A549 (cell line): Measurements from ENCODE around the gene BBX. TPM values are rescaled to one million over a fixed set of nuclear protein-coding genes. Genes with fewer than 3 reads are reported as not detected.

Experiments used
- ATAC-seq, 2 experiments: fragments of 200-7000 bp in 1 of 2; fragments of >200 bp in 1 of 2; cut with Nextera tagmentation in 1 of 2; cut with Tn5 transposase in 1 of 2; 3 replicates each; pipeline versions ENCODE4 v1.8.0 to v1.9.1; 2018 to 2020; ENCODE audit warnings: mild to moderate bottlenecking in 1 of 2, moderate library complexity in 1 of 2
- CTCF ChIA-PET: fragments of 300-600 bp; sonication (Branson Sonifier 250); formaldehyde crosslinking; extraction: SDS; loops from one replicate; lab custom pipeline; 2021; ENCODE audit warnings: antibody characterized with exemption, inconsistent platforms; lab: Yijun Ruan, JAX
- POLR2A ChIA-PET: fragments of 350-600 bp; formaldehyde crosslinking; extraction: SDS; loops from one replicate; lab custom pipeline; 2021; ENCODE audit warnings: antibody characterized with exemption, inconsistent platforms; lab: Yijun Ruan, JAX
- DNase-seq, 2 experiments: peaks; one replicate each; pipeline versions ENCODE4 v3.0.0 to v3.0.0-alpha.2; 2011 to 2016; ENCODE audit warnings: low read depth in 1 of 2, low spot score in 1 of 2
- FAIRE-seq: peaks from 2 replicates; lab custom pipeline; 2011; peaks lifted over from hg19 to GRCh38; lab: Jason Lieb, UNC
- H3K27ac ChIP-seq, 2 experiments: fragments of >200 bp; sonication (Bioruptor Twin); formaldehyde crosslinking; 3 replicates each; pipeline ENCODE4 v1.5.1; 2016 to 2017
- H3K4me1 ChIP-seq: fragments of >200 bp; sonication (Bioruptor Twin); formaldehyde crosslinking; 3 replicates; pipeline ENCODE4 v1.6.1; 2016
- H3K4me2 ChIP-seq: fragments of >200 bp; sonication (Bioruptor Twin); formaldehyde crosslinking; 3 replicates; pipeline ENCODE4 v1.6.1; 2016
- H3K4me3 ChIP-seq: fragments of >200 bp; sonication (Bioruptor Twin); formaldehyde crosslinking; 3 replicates; pipeline ENCODE4 v1.5.1; 2016
- H3K9me3 ChIP-seq: fragments of >200 bp; sonication (Bioruptor Twin); formaldehyde crosslinking; 3 replicates; pipeline ENCODE4 v1.6.1; 2016
- BHLHE40 ChIP-seq: IDR thresholded peaks from 2 replicates; pipeline ENCODE4 v1.6.1; 2012; ENCODE audit warnings: low read depth, low read length, inconsistent platforms
- CHD4 ChIP-seq: fragments of 200-600 bp; sonication (generic); IDR thresholded peaks from 2 replicates; pipeline ENCODE4 v1.6.1; 2016; ENCODE audit warnings: antibody characterized with exemption, mild to moderate bottlenecking, borderline replicate concordance
- EHMT2 ChIP-seq: fragments of 200-600 bp; sonication (generic); IDR thresholded peaks from 2 replicates; pipeline ENCODE4 v1.6.1; 2016; ENCODE audit warnings: antibody characterized with exemption, low read depth, mild to moderate bottlenecking, moderate library complexity
- EP300 ChIP-seq, 2 experiments: fragments of >200 bp; sonication (Bioruptor Twin); formaldehyde crosslinking; IDR thresholded peaks; 2 replicates in 1 of 2; 3 replicates in 1 of 2; pipeline ENCODE4 v1.6.1; 2016 to 2017
- ESRRA ChIP-seq: fragments of 150-350 bp; IDR thresholded peaks from 2 replicates; pipeline ENCODE4 v1.6.1; 2014; ENCODE audit warnings: mild to moderate bottlenecking, low read length, borderline replicate concordance
- FOSB ChIP-seq: fragments of 250-450 bp; sonication (Bioruptor Pico); IDR thresholded peaks from 2 replicates; pipeline ENCODE4 v1.5.0; 2020; ENCODE audit warnings: mild to moderate bottlenecking, moderate library complexity
- FOSL2 ChIP-seq, 2 experiments: fragments of 450-650 bp in 1 of 2; fragments of >200 bp in 1 of 2; sonication (Bioruptor Twin) in 1 of 2; formaldehyde crosslinking; IDR thresholded peaks; 2 replicates each; pipeline versions ENCODE4 v1.5.0 to v1.6.1; 2016 to 2020; ENCODE audit warnings: mild to moderate bottlenecking in 1 of 2, moderate library complexity in 1 of 2
- HDAC2 ChIP-seq: fragments of 200-600 bp; sonication (generic); IDR thresholded peaks from 2 replicates; pipeline ENCODE4 v1.6.1; 2016
- HEYL ChIP-seq: fragments of 250-450 bp; sonication (Bioruptor Pico); IDR thresholded peaks from 2 replicates; pipeline ENCODE4 v1.8.0; 2021; ENCODE audit warnings: mild to moderate bottlenecking, moderate library complexity
- HOXB13 ChIP-seq: fragments of 250-450 bp; sonication (Bioruptor Pico); IDR thresholded peaks from 2 replicates; pipeline ENCODE4 v1.5.0; 2020; ENCODE audit warnings: low read depth, mild to moderate bottlenecking, moderate library complexity
- HOXB5 ChIP-seq: fragments of 250-450 bp; sonication (Bioruptor Pico); IDR thresholded peaks from 2 replicates; pipeline ENCODE4 v1.5.0; 2020; ENCODE audit warnings: mild to moderate bottlenecking, moderate library complexity
- KDM1A ChIP-seq: fragments of 200-600 bp; sonication (generic); IDR thresholded peaks from 2 replicates; pipeline ENCODE4 v1.6.1; 2016; ENCODE audit warnings: low read depth, mild to moderate bottlenecking
- KDM5A ChIP-seq: fragments of 200-600 bp; sonication (generic); IDR thresholded peaks from 2 replicates; pipeline ENCODE4 v1.6.1; 2016; ENCODE audit warnings: antibody characterized with exemption, mild to moderate bottlenecking
- MAFK ChIP-seq: fragments of 450-650 bp; IDR thresholded peaks from 2 replicates; pipeline ENCODE4 v1.6.1; 2014; ENCODE audit not compliant: partially characterized antibody
- MAZ ChIP-seq: fragments of 150-350 bp; IDR thresholded peaks from 2 replicates; pipeline ENCODE4 v1.6.1; 2014; ENCODE audit warnings: antibody characterized with exemption, low read depth, low read length, borderline replicate concordance
- NFE2L2 ChIP-seq: fragments of 150-350 bp; conservative IDR thresholded peaks from 2 replicates; pipeline ENCODE4 v1.6.1; 2014; ENCODE audit warnings: low read length
- RARB ChIP-seq: fragments of 250-450 bp; sonication (Bioruptor Pico); IDR thresholded peaks from 2 replicates; pipeline ENCODE4 v1.8.0; 2021; ENCODE audit warnings: mild to moderate bottlenecking, moderate library complexity
- RNF2 ChIP-seq: fragments of 200-600 bp; sonication (generic); IDR thresholded peaks from 2 replicates; pipeline ENCODE4 v1.6.1; 2016; ENCODE audit warnings: low read depth, mild to moderate bottlenecking, antibody characterized with exemption, moderate library complexity, borderline replicate concordance
- SMC3 ChIP-seq: fragments of >200 bp; sonication (Bioruptor Twin); formaldehyde crosslinking; IDR thresholded peaks from 3 replicates; pipeline ENCODE4 v1.6.1; 2018; ENCODE audit warnings: inconsistent platforms
- SREBF2 ChIP-seq: fragments of 450-650 bp; IDR thresholded peaks from 2 replicates; pipeline ENCODE4 v1.6.1; 2014; ENCODE audit warnings: mild to moderate bottlenecking, moderate library complexity
- TFCP2L1 ChIP-seq: fragments of 250-450 bp; sonication (Bioruptor Pico); IDR thresholded peaks from 2 replicates; pipeline ENCODE4 v1.5.0; 2021; ENCODE audit warnings: mild to moderate bottlenecking
- ZC3H11A ChIP-seq: fragments of 450-650 bp; IDR thresholded peaks from 2 replicates; pipeline ENCODE4 v1.6.1; 2014; ENCODE audit warnings: antibody characterized with exemption, mild to moderate bottlenecking
- ZFP36 ChIP-seq: fragments of 450-650 bp; IDR thresholded peaks from 2 replicates; pipeline ENCODE4 v1.6.1; 2014; ENCODE audit warnings: borderline replicate concordance; ENCODE audit not compliant: partially characterized antibody
- ZNF302 ChIP-seq: fragments of 250-450 bp; sonication (Bioruptor Pico); IDR thresholded peaks from 2 replicates; pipeline ENCODE4 v1.9.0; 2021; ENCODE audit warnings: inconsistent platforms, mild to moderate bottlenecking, moderate library complexity
- WGBS: methylation state at CpG from one replicate; pipeline ENCODE4 v1.1.6; 2017; ENCODE audit errors: missing lambda C conversion rate; 5-methylcytosine and 5-hydroxymethylcytosine counted together
- polyA plus RNA-seq, 4 experiments: library from polyadenylated mRNA; depleted of rRNA in 3 of 4; stranded (reverse); fragments of >200 nt; fragmentation: RNase III in 1 of 4; extraction: RNeasy Plus Mini Kit Qiagen cat#74134 plus additional on column Dnase treatment in 1 of 4; gene quantifications; 2 replicates in 3 of 4; 3 replicates in 1 of 4; pipeline ENCODE4 v1.2.3, GENCODE V29; 2011 to 2017
- TF ChIP-seq, protein P1 (sequence below): fragments of 250-450 bp; sonication (Bioruptor Pico); IDR thresholded peaks from 2 replicates; pipeline ENCODE4 v1.5.0; 2020; ENCODE audit warnings: low read depth, mild to moderate bottlenecking, moderate library complexity
- TF ChIP-seq, protein P2 (sequence below): fragments of >200 bp; sonication (Bioruptor Twin); formaldehyde crosslinking; IDR thresholded peaks from 3 replicates; pipeline ENCODE4 v1.6.1; 2016
- TF ChIP-seq, protein P3 (sequence below): IDR thresholded peaks from 2 replicates; pipeline ENCODE4 v1.6.1; 2012
- TF ChIP-seq, protein P4 (sequence below): fragments of 200-600 bp; sonication (generic); IDR thresholded peaks from 2 replicates; pipeline ENCODE4 v1.6.1; 2016; ENCODE audit warnings: antibody characterized with exemption, mild to moderate bottlenecking, moderate library complexity
- TF ChIP-seq, protein P5 (sequence below): fragments of 250-450 bp; sonication (Bioruptor Pico); IDR thresholded peaks from 2 replicates; pipeline ENCODE4 v1.5.0; 2021; ENCODE audit warnings: mild to moderate bottlenecking, moderate library complexity, borderline replicate concordance

BBX gene
- polyA plus RNA-seq, 2 of the 4 experiments (the other 2 are of a cell fraction): 16.7 to 62.8 TPM

DNA sequence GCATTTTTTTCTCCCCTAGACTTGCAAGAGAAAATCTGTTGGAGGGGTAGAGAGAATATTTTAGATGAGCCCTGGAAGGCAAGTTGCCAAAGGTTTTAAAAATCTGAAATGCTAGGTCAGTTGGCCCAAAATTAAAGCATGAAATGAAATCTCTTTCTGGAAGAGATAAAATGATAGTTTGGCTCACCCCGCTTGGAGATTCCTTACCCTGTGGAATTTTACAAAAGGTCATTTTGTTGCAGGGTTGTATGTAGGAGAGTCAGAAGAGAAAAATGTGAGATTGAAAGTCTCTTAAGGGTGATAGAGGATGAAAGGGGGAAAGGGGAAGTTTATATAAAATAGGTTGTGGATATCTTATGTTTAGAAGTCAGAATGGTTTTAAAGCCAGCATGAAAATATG lies 290.3 kb downstream of the BBX start:
- H3K9me3 ChIP-seq: no peaks in the 10 kb centered on the region
- no peak overlapping the region for H3K4me2 ChIP-seq
- CTCF ChIA-PET: no interaction called here
- WGBS: 91% methylated on average over 1 of the region's 1 CpG
- no peak overlapping the region for H3K4me3 ChIP-seq
- DNase-seq (no peak), ATAC-seq (no peak)
- TF ChIP-seq FOSB (CRISPR knock-in tag): no peak
- no peak for TF ChIP-seq SREBF2
- no peak for TF ChIP-seq KDM5A
- no peak for TF ChIP-seq RARB
- TF ChIP-seq HDAC2: no peak
- TF ChIP-seq RNF2: no peak
- no peak for TF ChIP-seq SMC3
- TF ChIP-seq CHD4: no peak
- no peak for TF ChIP-seq NFE2L2
- TF ChIP-seq, protein P1, sequence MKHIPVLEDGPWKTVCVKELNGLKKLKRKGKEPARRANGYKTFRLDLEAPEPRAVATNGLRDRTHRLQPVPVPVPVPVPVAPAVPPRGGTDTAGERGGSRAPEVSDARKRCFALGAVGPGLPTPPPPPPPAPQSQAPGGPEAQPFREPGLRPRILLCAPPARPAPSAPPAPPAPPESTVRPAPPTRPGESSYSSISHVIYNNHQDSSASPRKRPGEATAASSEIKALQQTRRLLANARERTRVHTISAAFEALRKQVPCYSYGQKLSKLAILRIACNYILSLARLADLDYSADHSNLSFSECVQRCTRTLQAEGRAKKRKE (CRISPR knock-in tag): no peak
- no peak for TF ChIP-seq MAFK
- no peak for TF ChIP-seq ESRRA
- TF ChIP-seq, all 56 proteins: peak for 0
- Histone ChIP-seq H3K27ac (no peak overlapping the region), H3K4me1 (no peaks in the 10 kb centered on the region)
- POLR2A ChIA-PET: no interaction called here
- no peak for FAIRE-seq

DNA sequence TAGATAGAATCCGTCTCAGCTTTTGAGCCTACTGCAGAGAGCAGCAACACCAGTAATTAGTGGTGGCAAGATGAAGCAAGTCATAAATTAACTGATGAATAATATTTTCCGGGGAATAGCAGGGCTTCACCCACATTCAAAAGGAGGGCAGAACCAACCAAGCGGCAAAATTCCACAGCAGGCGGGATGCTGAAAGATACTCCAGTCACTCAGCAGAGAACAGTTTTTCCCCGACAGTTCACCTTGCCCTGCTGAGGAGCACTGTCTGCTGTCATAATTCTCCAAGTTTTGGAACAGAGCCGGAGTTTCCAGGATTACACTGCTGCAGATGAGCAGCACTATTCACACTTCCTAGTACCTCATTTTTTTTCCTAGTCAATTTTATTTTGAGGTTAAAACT lies 293.3 kb downstream of the BBX start:
- Histone ChIP-seq H3K27ac (no peak overlapping the region), H3K4me3 (no peak overlapping the region), H3K9me3 (no peaks in the 10 kb centered on the region), H3K4me2 (no peak overlapping the region), H3K4me1 (no peaks in the 10 kb centered on the region)
- TF ChIP-seq ZNF302 (CRISPR knock-in tag) (no peak), HOXB5 (no peak), FOSL2 (IDR thresholded peaks at IDR 0.05) (no peak), FOSL2 (CRISPR knock-in tag; IDR thresholded peaks at IDR 0.05) (no peak), ZC3H11A (no peak), ZFP36 (no peak), RNF2 (no peak)
- TF ChIP-seq, protein P2, sequence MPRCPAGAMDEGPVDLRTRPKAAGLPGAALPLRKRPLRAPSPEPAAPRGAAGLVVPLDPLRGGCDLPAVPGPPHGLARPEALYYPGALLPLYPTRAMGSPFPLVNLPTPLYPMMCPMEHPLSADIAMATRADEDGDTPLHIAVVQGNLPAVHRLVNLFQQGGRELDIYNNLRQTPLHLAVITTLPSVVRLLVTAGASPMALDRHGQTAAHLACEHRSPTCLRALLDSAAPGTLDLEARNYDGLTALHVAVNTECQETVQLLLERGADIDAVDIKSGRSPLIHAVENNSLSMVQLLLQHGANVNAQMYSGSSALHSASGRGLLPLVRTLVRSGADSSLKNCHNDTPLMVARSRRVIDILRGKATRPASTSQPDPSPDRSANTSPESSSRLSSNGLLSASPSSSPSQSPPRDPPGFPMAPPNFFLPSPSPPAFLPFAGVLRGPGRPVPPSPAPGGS: no peak
- ATAC-seq: no peak; a peak in 1 of 6 replicates
- DNase-seq: no peak
- ChIA-PET POLR2A (no interaction called here), CTCF (no interaction called here)
- WGBS: 80% methylated on average over 6 of the region's 6 CpGs
- FAIRE-seq: no peak

DNA sequence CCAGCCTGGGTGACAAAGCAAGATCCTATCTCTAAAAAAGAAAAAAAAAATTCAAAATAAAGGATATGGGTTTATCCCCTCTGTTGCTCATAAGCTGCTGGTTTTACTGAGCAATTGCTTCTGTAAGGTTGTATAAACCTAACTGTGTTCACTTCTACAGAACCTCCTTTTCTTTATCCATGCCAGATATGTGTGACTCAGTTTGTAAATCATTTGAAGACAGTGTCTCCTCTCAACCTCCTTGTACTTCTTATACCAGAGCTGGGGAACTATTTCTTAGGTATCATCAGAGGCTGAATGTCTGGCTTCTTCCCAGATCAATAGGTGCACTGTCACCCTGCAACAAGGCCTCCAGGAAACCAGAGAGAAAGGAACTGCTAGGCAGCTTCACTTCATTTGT lies 294.3 kb downstream of the BBX start:
- ChIA-PET CTCF (no interaction called here), POLR2A (no interaction called here)
- Histone ChIP-seq H3K4me2 (no peak overlapping the region), H3K27ac (no peak overlapping the region), H3K4me3 (no peak overlapping the region), H3K9me3 (no peaks in the 10 kb centered on the region), H3K4me1 (no peaks in the 10 kb centered on the region)
- FAIRE-seq (no peak), DNase-seq (no peak), ATAC-seq (no peak)
- TF ChIP-seq RNF2 (no peak), ZC3H11A (no peak), HOXB13 (CRISPR knock-in tag) (no peak), TFCP2L1 (CRISPR knock-in tag) (no peak), MAZ (no peak), KDM1A (no peak), RARB (no peak), EHMT2 (no peak), BHLHE40 (no peak), HEYL (CRISPR knock-in tag) (no peak), EP300 (IDR thresholded peaks at IDR 0.05) (no peak)
- TF ChIP-seq, protein P3, sequence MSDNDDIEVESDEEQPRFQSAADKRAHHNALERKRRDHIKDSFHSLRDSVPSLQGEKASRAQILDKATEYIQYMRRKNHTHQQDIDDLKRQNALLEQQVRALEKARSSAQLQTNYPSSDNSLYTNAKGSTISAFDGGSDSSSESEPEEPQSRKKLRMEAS: no peak
- TF ChIP-seq, protein P4, sequence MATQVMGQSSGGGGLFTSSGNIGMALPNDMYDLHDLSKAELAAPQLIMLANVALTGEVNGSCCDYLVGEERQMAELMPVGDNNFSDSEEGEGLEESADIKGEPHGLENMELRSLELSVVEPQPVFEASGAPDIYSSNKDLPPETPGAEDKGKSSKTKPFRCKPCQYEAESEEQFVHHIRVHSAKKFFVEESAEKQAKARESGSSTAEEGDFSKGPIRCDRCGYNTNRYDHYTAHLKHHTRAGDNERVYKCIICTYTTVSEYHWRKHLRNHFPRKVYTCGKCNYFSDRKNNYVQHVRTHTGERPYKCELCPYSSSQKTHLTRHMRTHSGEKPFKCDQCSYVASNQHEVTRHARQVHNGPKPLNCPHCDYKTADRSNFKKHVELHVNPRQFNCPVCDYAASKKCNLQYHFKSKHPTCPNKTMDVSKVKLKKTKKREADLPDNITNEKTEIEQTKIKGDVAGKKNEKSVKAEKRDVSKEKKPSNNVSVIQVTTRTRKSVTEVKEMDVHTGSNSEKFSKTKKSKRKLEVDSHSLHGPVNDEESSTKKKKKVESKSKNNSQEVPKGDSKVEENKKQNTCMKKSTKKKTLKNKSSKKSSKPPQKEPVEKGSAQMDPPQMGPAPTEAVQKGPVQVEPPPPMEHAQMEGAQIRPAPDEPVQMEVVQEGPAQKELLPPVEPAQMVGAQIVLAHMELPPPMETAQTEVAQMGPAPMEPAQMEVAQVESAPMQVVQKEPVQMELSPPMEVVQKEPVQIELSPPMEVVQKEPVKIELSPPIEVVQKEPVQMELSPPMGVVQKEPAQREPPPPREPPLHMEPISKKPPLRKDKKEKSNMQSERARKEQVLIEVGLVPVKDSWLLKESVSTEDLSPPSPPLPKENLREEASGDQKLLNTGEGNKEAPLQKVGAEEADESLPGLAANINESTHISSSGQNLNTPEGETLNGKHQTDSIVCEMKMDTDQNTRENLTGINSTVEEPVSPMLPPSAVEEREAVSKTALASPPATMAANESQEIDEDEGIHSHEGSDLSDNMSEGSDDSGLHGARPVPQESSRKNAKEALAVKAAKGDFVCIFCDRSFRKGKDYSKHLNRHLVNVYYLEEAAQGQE: no peak
- TF ChIP-seq, protein P5, sequence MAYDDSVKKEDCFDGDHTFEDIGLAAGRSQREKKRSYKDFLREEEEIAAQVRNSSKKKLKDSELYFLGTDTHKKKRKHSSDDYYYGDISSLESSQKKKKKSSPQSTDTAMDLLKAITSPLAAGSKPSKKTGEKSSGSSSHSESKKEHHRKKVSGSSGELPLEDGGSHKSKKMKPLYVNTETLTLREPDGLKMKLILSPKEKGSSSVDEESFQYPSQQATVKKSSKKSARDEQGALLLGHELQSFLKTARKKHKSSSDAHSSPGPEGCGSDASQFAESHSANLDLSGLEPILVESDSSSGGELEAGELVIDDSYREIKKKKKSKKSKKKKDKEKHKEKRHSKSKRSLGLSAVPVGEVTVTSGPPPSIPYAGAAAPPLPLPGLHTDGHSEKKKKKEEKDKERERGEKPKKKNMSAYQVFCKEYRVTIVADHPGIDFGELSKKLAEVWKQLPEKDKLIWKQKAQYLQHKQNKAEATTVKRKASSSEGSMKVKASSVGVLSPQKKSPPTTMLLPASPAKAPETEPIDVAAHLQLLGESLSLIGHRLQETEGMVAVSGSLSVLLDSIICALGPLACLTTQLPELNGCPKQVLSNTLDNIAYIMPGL (CRISPR knock-in tag): no peak
